ENCODE data around the gene ERFE.

The ERFE gene

GRCh38 chr2:238139196-238140039, 19.4 kb upstream of the ERFE start:
- DNase-seq (peak; percentile 52), ATAC-seq (no peak)

DNA sequence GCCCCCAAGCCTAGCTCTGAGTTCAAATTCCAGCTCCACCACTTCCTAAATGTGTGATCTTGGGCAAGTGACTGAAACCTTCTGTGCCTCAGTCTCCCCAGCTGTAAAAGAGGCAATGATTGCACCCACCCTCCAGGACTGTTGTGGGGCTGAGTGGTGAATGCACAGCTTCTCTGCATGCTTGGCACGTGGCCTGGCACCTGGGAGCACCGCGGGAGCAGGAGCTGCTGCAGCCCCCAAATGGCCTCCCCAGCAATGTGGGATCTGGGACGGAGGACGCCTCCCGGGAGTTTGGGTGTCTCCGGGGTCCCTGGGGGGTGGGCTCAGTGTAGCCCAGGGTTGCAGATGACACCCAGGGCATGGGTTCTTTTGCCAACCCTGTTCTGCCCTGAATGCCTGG, 18.7 kb upstream of the ERFE start:
- DNase-seq (no peak), ATAC-seq (no peak)

- DNase-seq = no peak
Observed at GRCh38 chr2:238140721-238141540, 17.8 kb upstream of the ERFE start.

GRCh38 chr2:238141541-238142318, 17.0 kb upstream of the ERFE start:
- ATAC-seq (no peak), DNase-seq (no peak)

More at GRCh38 chr2:238140721-238141540, 17.8 kb upstream of the ERFE start:
- no peak for ATAC-seq

- no peak for ATAC-seq
- no peak for DNase-seq
Observed at GRCh38 chr2:238142382-238143205, 16.2 kb upstream of the ERFE start.

DNA sequence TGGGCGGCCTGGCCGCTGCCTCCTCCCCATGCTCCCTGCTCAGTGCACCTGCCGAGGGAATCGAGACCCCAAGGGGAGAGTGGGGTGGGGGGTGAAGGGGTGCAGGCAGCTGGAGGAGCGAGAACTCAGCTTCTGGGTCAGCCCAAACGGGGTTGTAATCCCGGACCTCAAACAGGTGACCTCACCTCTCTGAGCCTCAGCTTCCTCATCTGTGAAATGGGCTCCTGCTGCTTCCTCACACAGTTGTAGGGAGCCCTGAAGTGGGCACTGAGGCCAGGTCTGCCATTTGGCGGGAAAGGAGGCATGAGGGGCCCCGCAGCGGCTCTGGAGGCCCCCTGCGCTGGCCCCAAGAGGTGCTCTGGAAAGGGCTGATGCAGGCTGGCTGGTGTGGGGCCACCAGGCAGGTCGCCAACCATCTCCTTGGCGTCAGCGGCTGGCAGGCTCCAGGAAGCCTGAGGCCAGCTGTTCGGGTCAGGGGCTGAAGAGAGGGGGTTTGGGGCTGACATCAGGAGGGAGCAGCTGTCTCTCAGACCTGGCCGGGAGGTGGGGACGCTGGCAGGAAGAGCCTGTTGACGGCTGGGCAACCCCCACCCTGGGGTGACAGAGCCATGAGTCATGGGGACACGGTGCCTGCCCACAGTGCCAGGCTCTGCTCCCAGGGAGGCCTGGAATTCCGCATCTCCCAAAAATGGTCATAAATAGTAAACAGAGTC, 15.4 kb upstream of the ERFE start:
- ATAC-seq = no peak
- peak; percentile 35 for DNase-seq

DNA sequence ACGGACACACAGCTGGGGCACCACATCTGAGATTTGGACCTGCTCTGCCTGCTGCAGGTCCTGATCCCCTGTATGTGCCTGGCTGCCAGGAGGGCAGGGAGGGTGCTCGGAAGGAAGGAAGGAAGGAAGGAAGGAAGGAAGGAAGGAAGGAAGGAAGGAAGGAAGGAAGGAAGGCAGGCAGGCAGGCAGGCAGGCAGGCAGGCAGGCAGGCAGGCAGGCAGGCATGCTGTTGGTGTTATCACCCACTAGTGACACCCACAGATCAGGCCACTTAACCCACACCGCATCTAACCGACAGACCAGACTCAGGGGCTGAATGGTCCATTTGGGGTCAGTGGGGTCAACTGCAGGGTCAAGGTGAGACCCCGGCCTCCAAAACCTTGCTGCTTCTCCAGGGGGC, 14.5 kb upstream of the ERFE start:
- DNase-seq = no peak
- no peak for ATAC-seq

GRCh38 chr2:238145046-238145445, 13.7 kb upstream of the ERFE start:
- DNase-seq (no peak), ATAC-seq (no peak)

DNA sequence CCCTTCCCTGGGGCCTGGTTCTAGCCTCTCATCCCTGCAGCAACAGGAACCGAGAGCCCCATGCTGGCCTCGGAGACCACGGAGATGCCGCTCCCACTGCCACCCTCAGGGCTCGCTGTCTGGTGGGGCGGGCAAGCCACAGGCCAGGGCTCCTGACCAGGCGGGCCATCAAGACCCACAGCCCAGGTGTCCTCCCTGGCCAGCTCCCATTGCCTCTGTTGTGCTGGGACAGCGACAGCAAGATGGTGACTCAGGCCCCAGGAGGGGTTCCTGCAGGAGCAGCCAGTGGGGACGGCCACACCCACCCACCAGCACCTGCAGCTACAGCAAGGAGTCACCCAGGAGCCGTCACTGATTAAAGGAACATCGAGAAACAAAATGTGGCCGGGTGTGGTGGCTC, 12.9 kb upstream of the ERFE start:
- no peak for ATAC-seq

DNA sequence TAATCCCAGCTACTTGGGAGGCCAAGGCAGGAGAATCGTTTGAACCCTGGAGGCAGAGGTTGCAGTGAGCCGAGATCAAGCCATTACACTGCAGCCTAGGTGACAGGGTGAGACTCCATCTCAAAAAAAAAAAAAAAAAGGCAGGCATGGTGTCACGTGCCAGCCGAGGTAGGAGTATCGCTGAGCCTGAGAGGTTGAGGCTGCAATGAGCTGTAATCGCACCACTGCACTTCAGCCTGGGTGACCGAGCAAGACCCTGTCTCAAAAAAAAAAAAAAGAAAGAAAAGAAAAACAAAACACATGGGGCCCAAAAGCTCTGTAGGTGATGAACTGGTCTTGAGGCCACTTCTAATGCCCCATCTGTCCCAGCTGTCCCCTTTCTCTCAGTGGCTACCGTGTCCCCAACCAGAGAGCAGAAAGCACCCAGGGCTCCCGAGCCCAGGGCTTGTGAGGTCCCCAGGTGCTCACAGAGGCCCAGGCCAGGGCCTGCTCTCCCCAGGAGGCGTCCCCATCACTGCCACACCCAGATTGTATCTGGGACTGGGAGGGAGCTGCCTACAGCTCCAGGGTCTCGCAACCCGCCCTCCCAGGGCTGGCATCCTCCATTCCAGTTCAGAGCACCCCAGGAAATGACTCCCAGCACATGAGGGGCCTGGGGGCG, 11.8 kb upstream of the ERFE start:
- DNase-seq = no peak
- ATAC-seq = no peak

More for the DNA sequence above, 12.9 kb upstream of the ERFE start:
- no peak for DNase-seq

- ATAC-seq = no peak
Observed at GRCh38 chr2:238148981-238149380, 9.8 kb upstream of the ERFE start.

DNA sequence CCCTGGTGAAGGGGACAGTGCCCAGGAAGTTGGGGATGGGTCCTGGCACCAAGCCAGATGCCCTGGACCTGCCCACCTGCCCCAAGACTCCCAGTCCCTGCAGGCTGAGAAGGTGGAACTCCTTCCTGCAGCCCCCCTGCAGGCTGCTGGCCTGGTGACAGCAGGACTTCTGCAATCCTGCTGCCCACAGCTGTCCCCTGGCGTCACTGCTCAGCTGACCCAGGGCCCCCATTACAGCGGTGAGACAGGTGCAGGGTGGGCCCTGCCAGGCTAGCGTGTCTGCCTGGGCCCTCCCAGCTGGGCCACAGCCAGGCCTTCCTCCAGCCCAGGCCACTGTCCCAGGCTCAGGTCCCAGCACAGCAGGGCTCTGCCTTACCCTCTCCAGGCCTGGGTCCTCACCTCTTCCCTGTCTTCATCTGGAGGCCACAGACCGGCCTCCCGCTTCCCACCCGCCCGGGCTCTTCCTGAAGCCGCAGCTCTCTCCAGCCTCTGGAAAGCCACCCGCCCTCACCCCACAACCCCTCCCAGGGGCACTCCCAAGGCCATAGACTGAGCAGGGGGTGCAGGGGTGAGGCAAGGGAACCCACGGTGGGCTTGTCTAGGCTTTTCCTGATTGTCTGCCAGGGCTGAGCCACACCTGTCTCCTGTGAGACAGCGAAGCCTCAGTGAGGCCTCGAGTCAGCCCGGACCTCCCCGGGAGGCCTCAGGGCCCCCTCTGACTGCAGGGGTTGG, 8.8 kb upstream of the ERFE start:
- ATAC-seq = no peak

More at GRCh38 chr2:238148981-238149380, 9.8 kb upstream of the ERFE start:
- DNase-seq = no peak

DNA sequence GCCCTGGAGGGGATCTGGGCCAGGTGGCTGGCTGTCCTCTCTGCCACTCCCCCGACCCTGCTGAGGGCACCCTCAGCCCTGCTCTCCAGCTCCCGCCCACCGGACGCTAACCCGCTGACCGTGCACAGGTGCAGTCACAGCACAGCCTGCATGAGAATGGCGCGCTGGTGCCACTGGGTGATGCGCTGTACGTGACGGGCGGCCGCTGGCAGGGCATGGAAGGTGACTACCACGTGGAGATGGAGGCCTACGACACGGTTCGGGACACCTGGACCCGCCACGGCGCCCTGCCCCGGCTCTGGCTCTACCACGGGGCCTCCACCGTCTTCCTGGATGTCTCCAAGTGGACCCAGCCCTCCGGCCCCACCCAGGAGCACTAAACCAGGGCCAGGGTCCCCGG, 8.1 kb upstream of the ERFE start:
- DNase-seq (no peak), ATAC-seq (no peak)

More for the DNA sequence above, 8.8 kb upstream of the ERFE start:
- DNase-seq = no peak

DNA sequence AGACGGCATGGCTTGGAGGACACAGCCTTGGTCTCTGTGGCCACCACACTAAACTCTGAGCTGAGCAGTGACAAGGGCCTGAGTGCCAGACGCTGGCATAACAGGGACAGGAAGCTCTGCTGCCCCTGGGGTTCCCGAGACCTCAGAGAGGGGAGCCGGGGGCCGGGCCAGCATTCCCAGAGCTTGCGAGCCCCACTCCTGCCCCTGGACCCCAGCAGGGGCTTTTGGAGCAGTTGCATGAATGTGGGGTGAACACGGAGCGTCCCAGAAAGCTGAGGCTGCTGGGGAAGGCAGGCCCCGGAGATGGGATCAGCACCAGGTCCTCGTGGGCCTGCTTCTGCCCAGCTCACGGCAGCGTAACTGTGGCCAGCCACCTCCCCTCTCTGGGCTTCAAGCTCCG, 7.6 kb upstream of the ERFE start:
- DNase-seq (no peak), ATAC-seq (no peak)

GRCh38 chr2:238151628-238152235, 7.0 kb upstream of the ERFE start:
- ATAC-seq (no peak), DNase-seq (no peak)

DNA sequence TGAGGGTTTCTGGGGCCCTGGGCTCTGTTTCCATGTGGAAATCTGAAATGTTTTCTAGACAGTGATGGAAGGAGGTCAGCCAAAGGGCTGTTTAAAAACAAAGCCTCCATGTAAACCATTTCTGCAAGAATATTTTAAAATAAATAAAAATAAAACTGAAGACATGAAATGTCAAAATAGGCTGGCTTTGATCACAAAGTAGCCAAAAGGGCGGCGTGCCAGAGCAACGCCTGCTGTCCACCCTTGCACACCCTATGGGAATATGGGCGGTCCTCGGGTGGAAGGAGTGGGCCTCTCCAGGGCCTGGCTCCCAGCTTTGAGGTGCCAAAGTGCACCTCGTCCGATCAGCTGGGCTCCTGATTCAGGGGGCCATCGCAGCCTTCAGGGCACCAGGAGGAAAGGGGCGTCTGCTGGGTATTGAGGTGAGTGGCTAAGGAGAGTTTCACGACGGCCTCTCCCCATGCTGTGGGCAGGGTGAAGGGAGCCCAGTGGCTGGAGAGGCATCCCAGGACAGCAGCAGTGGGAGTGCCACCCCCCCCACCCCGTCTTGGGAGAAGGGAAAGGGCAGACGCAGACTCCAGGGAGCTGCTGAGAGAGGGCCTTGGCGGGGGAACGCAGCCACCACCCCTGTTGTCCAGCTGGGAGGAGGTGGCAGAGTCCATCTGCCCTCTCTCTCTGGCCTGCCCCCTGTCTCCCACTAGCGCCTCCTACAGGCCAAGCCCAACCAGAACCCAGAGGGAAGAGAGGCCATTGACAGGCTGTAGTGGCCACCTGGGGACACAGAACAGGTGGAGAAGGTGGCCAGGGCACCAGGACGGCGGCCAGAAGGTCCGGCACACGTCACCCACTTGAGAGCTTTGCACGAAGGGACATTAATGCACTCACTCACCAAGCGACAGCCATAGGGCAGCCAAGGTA, 5.7 kb upstream of the ERFE start:
- no peak for ATAC-seq
- DNase-seq = no peak

DNA sequence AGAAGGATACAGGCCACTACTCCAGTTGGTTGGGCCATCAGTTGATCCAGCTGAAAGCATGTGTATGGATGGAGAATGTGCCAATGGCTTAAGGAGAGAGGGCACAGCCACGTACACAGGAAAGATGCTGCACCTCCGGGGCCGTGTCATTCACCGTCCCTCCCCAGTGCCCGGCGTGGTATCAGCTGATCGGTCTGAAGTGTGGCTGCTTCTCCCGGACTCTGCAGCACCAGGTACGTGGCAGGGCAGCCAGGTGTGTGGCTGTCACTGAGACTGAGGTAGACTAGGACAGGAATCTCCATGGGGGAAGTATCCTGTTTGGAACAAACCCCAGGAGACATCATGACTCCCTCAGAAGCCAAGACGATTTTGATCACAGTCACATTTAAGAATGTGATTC, 4.2 kb upstream of the ERFE start:
- ATAC-seq = no peak
- DNase-seq = no peak
